H9 (cell line): ENCODE data around the gene RASAL1. TPM values are rescaled to one million over a fixed set of nuclear protein-coding genes. Genes with fewer than 3 reads are reported as not detected.

Source experiments
- DNase-seq: peaks from one replicate; pipeline ENCODE4 v3.0.0-alpha.2; 2017
- H2AFZ ChIP-seq: one replicate; pipeline ENCODE4 v1.6.1; 2013; ENCODE audit warnings: mild to moderate bottlenecking, low read length, control low read depth, moderate library complexity
- H2AK5ac ChIP-seq: 2 replicates; pipeline ENCODE4 v1.6.1; 2013; ENCODE audit warnings: low read length, control low read depth, mixed read lengths; ENCODE audit not compliant: insufficient read length
- H2BK120ac ChIP-seq: one replicate; pipeline ENCODE4 v1.6.1; 2013; ENCODE audit warnings: low read depth, mild to moderate bottlenecking, low read length, control low read depth, inconsistent platforms; ENCODE audit not compliant: poor library complexity, severe bottlenecking
- H2BK12ac ChIP-seq: 2 replicates; pipeline ENCODE4 v1.6.1; 2013; ENCODE audit warnings: low read length, control low read depth, mixed read lengths, low read depth; ENCODE audit not compliant: insufficient read length
- H2BK15ac ChIP-seq: 2 replicates; pipeline ENCODE4 v1.6.1; 2013; ENCODE audit warnings: low read depth, low read length, control low read depth
- H2BK20ac ChIP-seq: one replicate; pipeline ENCODE4 v1.6.1; 2013; ENCODE audit warnings: low read depth, mild to moderate bottlenecking, low read length, control low read depth, inconsistent platforms; ENCODE audit not compliant: poor library complexity, severe bottlenecking
- H2BK5ac ChIP-seq: 2 replicates; pipeline ENCODE4 v1.6.1; 2013; ENCODE audit warnings: low read length, control low read depth, mixed read lengths; ENCODE audit not compliant: insufficient read length
- H3K14ac ChIP-seq: 2 replicates; pipeline ENCODE4 v1.6.1; 2013; ENCODE audit warnings: low read length, control low read depth; ENCODE audit not compliant: insufficient read depth
- H3K18ac ChIP-seq: 2 replicates; pipeline ENCODE4 v1.6.1; 2013; ENCODE audit warnings: low read depth, mild to moderate bottlenecking, mixed read lengths, low read length, control low read depth; ENCODE audit not compliant: insufficient read length
- H3K23ac ChIP-seq: 2 replicates; pipeline ENCODE4 v1.6.1; 2013; ENCODE audit warnings: low read length, control low read depth, mixed read lengths, low read depth; ENCODE audit not compliant: insufficient read length
- H3K23me2 ChIP-seq: 2 replicates; pipeline ENCODE4 v1.6.1; 2013; ENCODE audit warnings: low read depth, mild to moderate bottlenecking, mixed read lengths, low read length, control low read depth; ENCODE audit not compliant: insufficient read length, poor library complexity, severe bottlenecking
- H3K27ac ChIP-seq: 2 replicates; pipeline ENCODE4 v1.5.1; 2013; ENCODE audit warnings: low read length, control low read depth, mixed read lengths, low read depth; ENCODE audit not compliant: insufficient read length
- H3K27me3 ChIP-seq: 2 replicates; pipeline ENCODE4 v1.6.1; 2013; ENCODE audit warnings: low read length, control low read depth, inconsistent platforms; ENCODE audit not compliant: insufficient read depth
- H3K4ac ChIP-seq: 2 replicates; pipeline ENCODE4 v1.6.1; 2013; ENCODE audit warnings: low read depth, mild to moderate bottlenecking, control low read depth, inconsistent platforms, low read length, moderate library complexity
- H3K4me1 ChIP-seq: 2 replicates; pipeline ENCODE4 v1.6.1; 2013; ENCODE audit warnings: low read length, control low read depth, inconsistent platforms; ENCODE audit not compliant: insufficient read depth
- H3K4me2 ChIP-seq: 2 replicates; pipeline ENCODE4 v1.6.1; 2013; ENCODE audit warnings: low read length, control low read depth, mixed read lengths; ENCODE audit not compliant: insufficient read length, insufficient read depth
- H3K56ac ChIP-seq: 2 replicates; pipeline ENCODE4 v1.6.1; 2013; ENCODE audit warnings: low read depth, mild to moderate bottlenecking, mixed read lengths, low read length, control low read depth; ENCODE audit not compliant: insufficient read length
- H3K79me1 ChIP-seq: 2 replicates; pipeline ENCODE4 v1.6.1; 2013; ENCODE audit warnings: low read depth, mild to moderate bottlenecking, moderate library complexity, low read length, control low read depth, inconsistent platforms; ENCODE audit not compliant: insufficient read depth, poor library complexity, severe bottlenecking
- H3K79me2 ChIP-seq: 2 replicates; pipeline ENCODE4 v1.6.1; 2013; ENCODE audit warnings: low read length, control low read depth, inconsistent platforms; ENCODE audit not compliant: insufficient read depth
- H3K9ac ChIP-seq: 2 replicates; pipeline ENCODE4 v1.6.1; 2013; ENCODE audit warnings: low read length, control low read depth, mixed read lengths; ENCODE audit not compliant: insufficient read length; ENCODE audit errors: extremely low read depth
- H3K9me3 ChIP-seq: one replicate; pipeline ENCODE4 v1.6.1; 2013; ENCODE audit warnings: low read depth, low read length, inconsistent platforms; ENCODE audit not compliant: control insufficient read depth
- H3T11ph ChIP-seq: one replicate; pipeline ENCODE4 v1.6.1; 2013; ENCODE audit warnings: mild to moderate bottlenecking, low read length, control low read depth, inconsistent platforms
- H4K20me1 ChIP-seq: one replicate; pipeline ENCODE4 v1.6.1; 2013; ENCODE audit not compliant: control insufficient read depth, insufficient read length, insufficient read depth
- H4K5ac ChIP-seq: 2 replicates; pipeline ENCODE4 v1.6.1; 2013; ENCODE audit warnings: low read depth, mild to moderate bottlenecking, mixed read lengths, low read length, control low read depth; ENCODE audit not compliant: insufficient read length
- H4K8ac ChIP-seq: replicated peaks from 2 replicates; pipeline ENCODE4 v1.6.1; 2013; ENCODE audit warnings: low read length, control low read depth, mixed read lengths, low read depth; ENCODE audit not compliant: insufficient read length
- H4K91ac ChIP-seq: 2 replicates; pipeline ENCODE4 v1.6.1; 2013; ENCODE audit warnings: low read depth, mild to moderate bottlenecking, moderate library complexity, mixed read lengths, low read length, control low read depth; ENCODE audit not compliant: insufficient read length
- H3K27ac Mint-ChIP-seq, 3 experiments: 2 replicates in 2 of 3; 3 replicates in 1 of 3; pipeline ENCODE4 v1.8.0; 2020 to 2021; ENCODE audit warnings: mixed read lengths in 3 of 3, mild to moderate bottlenecking in 1 of 3, moderate library complexity in 1 of 3
- H3K27me3 Mint-ChIP-seq: 2 replicates; pipeline ENCODE4 v1.8.0; 2021; ENCODE audit warnings: low read depth, mild to moderate bottlenecking, moderate library complexity, mixed read lengths
- H3K36me3 Mint-ChIP-seq, 3 experiments: 2 replicates in 2 of 3; 3 replicates in 1 of 3; pipeline ENCODE4 v1.8.0; 2020 to 2021; ENCODE audit warnings: low read depth in 3 of 3, mixed read lengths in 3 of 3; ENCODE audit not compliant: insufficient read depth in 1 of 3
- H3K4me1 Mint-ChIP-seq, 2 experiments: 2 replicates each; pipeline ENCODE4 v1.8.0; 2020; ENCODE audit warnings: mixed read lengths in 2 of 2
- H3K4me3 Mint-ChIP-seq, 2 experiments: 2 replicates in 1 of 2; 3 replicates in 1 of 2; pipeline ENCODE4 v1.8.0; 2020 to 2021; ENCODE audit warnings: mild to moderate bottlenecking in 2 of 2, mixed read lengths in 2 of 2, moderate library complexity in 1 of 2
- H3K9me3 Mint-ChIP-seq, 2 experiments: 2 replicates in 1 of 2; 3 replicates in 1 of 2; pipeline ENCODE4 v1.8.0; 2020; ENCODE audit warnings: mild to moderate bottlenecking in 2 of 2, mixed read lengths in 2 of 2, moderate library complexity in 1 of 2
- WGBS: extraction: QIAGEN DNeasy Blood & Tissue Kit; methylation state at CpG from one replicate; pipeline ENCODE4 v1.1.7; 2013; ENCODE audit warnings: missing lambda C conversion rate, low lambda C conversion rate, mixed read lengths; ENCODE audit not compliant: insufficient read length; ENCODE audit errors: extremely low coverage; 5-methylcytosine and 5-hydroxymethylcytosine counted together
- total RNA-seq: library from RNA; stranded (reverse); gene quantifications from 2 replicates; pipeline ENCODE4 v1.2.1, GENCODE V29; 2021
- TF ChIP-seq, protein P1 (sequence below): fragments of 200-600 bp; sonication (generic); conservative IDR thresholded peaks from 3 replicates; pipeline ENCODE4 v1.8.0; 2021; ENCODE audit warnings: antibody characterized with exemption, mild to moderate bottlenecking

Gene RASAL1
- total RNA-seq, 1 experiment from 2014 or later, result 2.3 TPM

DNA sequence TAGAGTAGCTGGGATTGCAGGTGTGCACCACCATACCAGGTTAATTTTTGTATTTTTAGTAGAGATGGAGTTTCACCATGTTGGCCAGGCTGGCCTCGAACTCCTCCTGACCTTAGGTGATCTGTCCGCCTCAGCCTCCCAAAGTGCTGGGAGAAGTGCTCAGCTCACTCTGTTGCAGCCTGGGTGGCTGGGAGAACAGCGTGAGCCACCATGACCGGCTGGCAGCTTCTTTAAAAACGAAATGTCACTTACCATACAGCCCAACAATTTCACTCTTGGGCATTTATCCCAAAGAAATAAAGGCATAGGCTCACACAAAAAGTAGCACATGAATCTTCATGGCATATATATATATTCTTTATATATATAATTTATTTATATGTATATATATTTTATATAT, 9.2 kb upstream of the RASAL1 start:
- Histone ChIP-seq H3K9me3 (no peaks in the 10 kb centered on the region), H3K56ac (no peak overlapping the region), H2BK15ac (no peak overlapping the region), H3T11ph (no peak overlapping the region), H3K4ac (no peak overlapping the region), H2BK120ac (no peak overlapping the region), H2AFZ (no peak overlapping the region), H4K8ac (no peak overlapping the region), H3K79me2 (no peaks in the 10 kb centered on the region), H3K27me3 (no peaks in the 10 kb centered on the region), H2BK12ac (no peak overlapping the region), H4K5ac (no peak overlapping the region), H4K20me1 (no peaks in the 10 kb centered on the region), H3K18ac (no peak overlapping the region), H3K23ac (no peak overlapping the region), H3K9ac (no peak overlapping the region), H3K4me1 (peaks cover 2% of the 10 kb centered on the region; the same call in 1 of the 2 replicates), H3K23me2 (peaks cover 2% of the 10 kb centered on the region), H2BK5ac (no peak overlapping the region), H2BK20ac (no peak overlapping the region), H3K14ac (no peak overlapping the region), H2AK5ac (no peak overlapping the region), H4K91ac (no peak overlapping the region), H3K4me2 (no peak overlapping the region), H3K27ac (no peak overlapping the region), H3K79me1 (no peaks in the 10 kb centered on the region)
- H3K4me3 Mint-ChIP-seq, result no peak overlapping the region
- H3K4me1 Mint-ChIP-seq, result peaks cover 12 to 18% of the 10 kb centered on the region in 2 experiments
- peaks cover 6% of the 10 kb centered on the region for H3K27me3 Mint-ChIP-seq
- no peaks in the 10 kb centered on the region; a peak in 3 of 7 replicates for H3K36me3 Mint-ChIP-seq
- TF ChIP-seq, protein P1, sequence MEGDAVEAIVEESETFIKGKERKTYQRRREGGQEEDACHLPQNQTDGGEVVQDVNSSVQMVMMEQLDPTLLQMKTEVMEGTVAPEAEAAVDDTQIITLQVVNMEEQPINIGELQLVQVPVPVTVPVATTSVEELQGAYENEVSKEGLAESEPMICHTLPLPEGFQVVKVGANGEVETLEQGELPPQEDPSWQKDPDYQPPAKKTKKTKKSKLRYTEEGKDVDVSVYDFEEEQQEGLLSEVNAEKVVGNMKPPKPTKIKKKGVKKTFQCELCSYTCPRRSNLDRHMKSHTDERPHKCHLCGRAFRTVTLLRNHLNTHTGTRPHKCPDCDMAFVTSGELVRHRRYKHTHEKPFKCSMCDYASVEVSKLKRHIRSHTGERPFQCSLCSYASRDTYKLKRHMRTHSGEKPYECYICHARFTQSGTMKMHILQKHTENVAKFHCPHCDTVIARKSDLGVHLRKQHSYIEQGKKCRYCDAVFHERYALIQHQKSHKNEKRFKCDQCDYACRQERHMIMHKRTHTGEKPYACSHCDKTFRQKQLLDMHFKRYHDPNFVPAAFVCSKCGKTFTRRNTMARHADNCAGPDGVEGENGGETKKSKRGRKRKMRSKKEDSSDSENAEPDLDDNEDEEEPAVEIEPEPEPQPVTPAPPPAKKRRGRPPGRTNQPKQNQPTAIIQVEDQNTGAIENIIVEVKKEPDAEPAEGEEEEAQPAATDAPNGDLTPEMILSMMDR, result no peak
- H3K27ac Mint-ChIP-seq, result no peak overlapping the region
- H3K9me3 Mint-ChIP-seq, result peaks cover 6% of the 10 kb centered on the region in 2 experiments; a peak in 4 of 5 replicates
- no CpG with 5 or more reads among the region's 5 CpGs for WGBS
- DNase-seq, result no peak
